GM19468 (cell line): ENCODE results near the gene GM2A.
"Not testable (repeated sequence)": the region's sequence is repeated elsewhere in the genome, so short reads cannot be mapped to it uniquely, and the experiment has no call there.

ENCODE experiments used
- ATAC-seq: cut with Tn5 transposase; IDR thresholded peaks from one replicate; pipeline ENCODE4 v1.9.1; 2021; ENCODE audit warnings: mild to moderate bottlenecking, moderate library complexity, moderate number of reproducible peaks; ENCODE audit not compliant: unreplicated experiment; ENCODE audit errors: extremely low read depth

GM2A gene

DNA sequence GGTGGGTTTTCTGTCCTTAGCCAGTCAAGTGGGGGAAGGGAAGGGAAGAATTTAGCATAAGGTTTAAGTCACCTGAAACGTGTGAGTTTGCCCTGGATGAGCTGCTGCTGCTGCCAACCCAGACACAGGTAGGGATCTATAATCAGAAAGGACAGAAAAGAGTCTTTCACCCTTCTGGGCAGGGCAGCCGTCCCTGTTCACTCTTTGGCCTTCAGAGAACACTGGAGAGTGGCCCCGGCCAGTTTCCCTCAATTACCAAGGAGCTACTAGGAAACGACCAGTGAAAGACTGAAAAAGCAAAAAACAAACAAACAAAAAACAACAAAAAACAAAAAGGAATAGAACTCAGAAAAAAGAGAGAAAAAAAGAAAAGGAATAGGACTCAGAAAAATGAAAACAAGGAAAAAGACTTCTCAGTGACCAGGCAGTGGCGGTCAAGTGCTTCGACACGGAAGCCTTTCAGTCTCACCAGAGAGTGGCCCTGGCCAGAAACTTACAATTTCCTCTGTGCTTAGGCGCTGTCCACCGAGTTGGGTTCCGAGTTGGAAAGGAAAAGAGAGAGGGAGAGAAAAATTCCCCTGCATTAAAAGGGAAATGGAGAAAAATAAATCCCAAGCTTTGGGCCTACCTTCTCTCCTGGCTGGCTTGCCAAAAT, 2.5 kb upstream of the GM2A start:
- ATAC-seq = no peak

DNA sequence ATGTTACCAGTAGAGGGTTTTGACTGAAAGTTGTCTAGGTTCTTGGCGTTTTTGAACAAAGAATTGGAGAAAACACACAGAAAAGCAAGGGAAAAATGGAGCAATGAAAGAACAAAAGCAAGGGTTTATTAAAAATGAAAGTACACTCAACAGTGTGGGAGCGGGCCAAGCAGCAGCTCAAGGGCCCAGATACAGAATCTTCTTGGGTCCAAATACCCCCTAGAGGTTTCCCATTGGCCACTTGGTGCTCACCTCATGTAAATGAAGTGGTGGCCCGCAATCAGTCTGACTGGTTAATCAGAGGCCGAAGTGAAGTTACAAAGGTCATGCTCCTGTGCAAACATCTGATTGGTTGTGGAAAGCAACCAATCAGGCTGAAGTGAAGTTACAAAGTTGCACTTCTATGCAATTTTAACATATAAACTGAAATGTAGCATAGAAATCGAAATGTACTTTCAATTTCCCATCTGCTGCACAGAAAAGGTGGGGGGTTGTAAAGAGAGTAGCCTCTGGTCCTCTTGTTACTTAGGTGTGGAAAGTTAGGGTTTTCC, 1.9 kb upstream of the GM2A start:
- no peak for ATAC-seq

DNA sequence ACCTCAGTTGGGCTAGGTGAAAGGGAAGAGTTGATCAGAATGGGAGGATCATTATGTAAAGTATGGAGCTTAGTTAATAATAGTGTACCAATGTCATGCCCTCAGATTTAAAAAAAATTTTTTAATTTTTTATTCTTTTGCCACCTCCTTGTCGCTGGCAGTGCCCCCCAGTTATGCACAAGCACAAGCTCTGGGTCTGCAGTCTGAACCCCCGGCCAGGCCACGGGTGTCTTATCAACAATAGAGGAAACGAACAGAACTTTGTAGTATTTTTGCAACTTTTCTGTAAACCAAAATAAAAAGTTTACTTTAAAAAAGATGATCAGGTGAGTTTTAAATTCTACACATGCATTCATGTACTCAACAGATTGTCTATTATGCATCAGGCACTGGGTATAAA, 1.4 kb upstream of the GM2A start:
- ATAC-seq = no peak

DNA sequence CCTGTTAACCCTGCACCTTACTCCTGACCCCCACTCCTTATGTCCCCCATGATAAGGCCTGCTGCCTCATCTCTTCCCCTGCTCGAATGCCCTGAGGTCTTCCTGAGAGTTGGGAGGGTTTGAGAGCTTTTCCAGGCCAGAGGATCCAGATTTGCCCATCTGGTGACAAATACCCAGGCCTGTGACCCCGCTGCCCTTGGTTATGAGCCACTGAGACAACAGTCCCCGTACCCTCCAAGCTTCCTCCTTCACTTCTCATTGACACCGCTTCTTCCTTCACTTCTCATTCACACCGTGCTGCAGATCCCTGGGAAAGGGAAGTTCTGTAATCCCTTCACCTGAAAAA, 593 bp downstream of the GM2A start:
- ATAC-seq = no peak

DNA sequence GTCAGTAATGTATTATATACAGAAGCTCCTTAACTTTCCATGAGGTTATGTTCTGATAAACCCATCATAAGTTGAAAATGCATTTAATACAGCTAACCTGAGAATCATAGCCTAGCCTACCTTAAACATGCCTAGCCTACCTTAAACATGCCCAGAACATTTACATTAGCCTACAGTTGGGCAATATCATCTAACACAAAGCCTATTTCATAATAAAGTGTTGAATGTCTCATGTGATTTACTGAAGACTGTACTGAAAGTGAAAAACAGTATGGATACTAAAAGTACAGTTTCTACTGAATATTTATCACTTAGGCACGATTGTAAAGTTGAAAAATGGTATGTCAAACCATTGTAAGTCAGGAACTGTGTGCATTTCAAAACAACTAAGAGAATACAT, 1.6 kb downstream of the GM2A start:
- ATAC-seq = no peak

DNA sequence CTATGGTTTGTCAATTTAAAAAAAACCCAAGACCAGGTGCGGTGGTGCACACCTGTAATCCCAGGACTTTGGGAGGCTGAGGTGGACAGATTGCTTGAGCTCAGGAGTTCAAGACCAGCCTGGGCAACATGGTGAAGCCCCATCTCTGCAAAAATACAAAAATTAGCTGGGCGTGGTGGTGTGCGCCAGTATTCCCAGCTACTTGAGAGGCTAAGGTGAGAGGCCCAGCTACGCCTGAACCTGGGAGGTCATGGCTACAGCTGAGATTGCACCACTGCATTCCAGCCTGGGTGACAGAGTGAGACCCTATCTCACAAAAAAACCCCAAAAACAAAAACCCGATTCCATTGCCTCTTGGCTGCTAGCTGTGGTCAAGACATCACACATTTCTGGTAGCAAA, 2.0 kb downstream of the GM2A start:
- ATAC-seq = not testable (repeated sequence)

DNA sequence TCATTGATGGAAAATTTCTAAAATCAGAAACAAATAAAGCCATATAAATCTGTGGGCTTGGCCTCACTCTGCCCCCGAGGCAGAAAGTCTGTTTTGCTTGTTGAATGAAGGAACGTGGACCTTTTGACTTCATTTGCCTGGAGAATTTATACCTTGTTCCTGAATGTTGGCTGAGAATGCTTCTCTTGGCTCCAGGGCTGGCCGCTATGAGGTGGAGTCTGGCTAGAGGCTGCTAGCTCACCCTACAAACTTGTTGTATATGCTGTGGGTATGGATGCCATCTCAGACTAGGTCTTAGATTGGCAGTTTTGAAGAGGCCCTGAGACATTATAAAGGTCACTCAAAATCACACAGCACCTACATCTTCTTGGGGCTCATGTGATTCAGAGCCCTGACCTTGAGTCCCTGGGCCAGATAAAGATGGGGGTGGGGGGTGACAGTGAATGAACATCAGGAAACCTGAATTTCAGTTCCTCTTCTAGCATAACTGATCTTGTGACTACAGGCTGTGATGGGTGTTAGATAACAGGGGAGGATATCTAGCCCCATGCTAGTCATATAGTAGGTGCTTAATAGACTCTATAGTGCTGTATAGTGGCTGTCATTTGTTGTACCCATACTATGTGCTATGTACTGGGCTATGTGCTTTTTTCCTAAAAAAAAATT, 2.8 kb downstream of the GM2A start:
- peak; percentile 47 for ATAC-seq

DNA sequence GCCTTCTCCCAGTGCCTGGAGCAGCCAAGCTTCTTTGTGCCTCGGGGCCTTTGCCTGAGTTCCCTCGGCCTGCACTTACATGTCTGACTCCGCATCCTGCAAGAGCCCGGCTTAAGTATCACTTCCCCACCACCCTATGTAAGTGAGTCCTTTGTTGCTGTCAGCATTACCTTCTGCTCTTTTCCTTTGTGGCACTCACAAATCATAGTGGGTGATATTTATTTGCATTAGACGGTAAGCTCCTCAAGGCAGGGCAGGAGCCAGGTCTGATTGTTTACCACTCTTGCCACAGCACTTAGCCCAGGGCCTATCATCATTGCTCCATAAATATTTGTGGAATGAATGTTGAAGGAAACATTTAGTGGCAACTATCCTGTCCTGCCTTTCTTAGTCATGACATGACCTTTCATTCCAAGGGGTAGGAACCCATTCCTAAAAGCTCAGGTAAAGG, 4.8 kb downstream of the GM2A start:
- no peak for ATAC-seq

DNA sequence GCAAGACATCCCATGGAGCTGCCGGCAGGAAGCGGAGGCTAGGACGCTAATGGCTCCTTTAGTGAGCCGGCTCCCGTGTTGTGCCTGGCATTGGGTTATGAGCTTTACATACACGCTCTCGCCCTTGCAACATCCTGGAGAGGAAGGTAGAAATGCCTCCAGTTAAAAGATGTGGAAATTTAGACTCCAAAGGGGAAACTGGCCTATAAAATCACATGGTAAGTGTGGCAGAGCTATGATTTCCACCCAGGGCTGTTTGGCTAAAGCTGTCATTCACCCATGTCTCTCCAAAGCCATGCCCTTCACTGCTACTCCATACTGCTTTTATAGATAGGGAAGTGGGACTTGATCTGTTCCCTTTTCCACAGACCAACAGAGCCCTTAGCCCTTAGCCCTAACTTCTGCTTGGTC, 5.2 kb downstream of the GM2A start:
- ATAC-seq = no peak

DNA sequence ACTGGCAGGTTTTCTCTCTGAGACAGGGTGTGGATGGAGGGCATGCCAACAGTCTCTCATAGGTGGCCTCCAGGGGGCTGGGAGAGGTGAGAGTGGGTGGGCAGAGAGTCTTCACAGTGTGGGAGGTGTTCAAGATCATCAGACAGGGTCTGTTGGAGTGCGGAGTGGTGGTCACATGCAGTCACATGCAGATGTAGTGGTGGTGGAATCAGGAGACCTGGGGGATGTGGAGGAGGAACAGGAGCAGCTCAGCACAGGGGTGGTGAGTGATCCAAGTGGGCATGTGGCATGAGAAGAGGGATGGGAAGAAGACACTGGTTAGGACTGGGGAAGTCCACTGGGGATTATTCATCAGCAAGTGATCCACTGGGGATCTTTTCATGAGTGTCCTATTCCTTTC, 5.8 kb downstream of the GM2A start:
- no peak for ATAC-seq

DNA sequence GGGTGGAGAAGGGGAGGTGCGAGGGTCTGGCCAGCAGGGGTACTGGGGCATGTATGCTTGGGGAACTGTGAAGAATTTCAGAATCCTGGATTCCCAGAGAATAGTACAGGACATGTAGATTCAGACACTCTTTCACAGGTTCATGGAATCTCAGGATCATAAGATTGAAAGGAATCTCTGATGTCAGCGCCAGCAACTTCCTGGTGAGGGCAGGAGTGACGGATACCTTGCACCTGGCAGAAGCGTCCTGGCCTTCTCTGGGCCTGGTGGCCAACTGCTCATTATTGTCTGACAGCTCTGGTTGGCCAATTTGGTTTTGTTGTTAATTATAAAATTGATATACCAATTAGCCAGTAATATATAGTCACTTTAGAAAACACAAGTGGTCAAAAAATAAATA, 6.9 kb downstream of the GM2A start:
- no peak for ATAC-seq

DNA sequence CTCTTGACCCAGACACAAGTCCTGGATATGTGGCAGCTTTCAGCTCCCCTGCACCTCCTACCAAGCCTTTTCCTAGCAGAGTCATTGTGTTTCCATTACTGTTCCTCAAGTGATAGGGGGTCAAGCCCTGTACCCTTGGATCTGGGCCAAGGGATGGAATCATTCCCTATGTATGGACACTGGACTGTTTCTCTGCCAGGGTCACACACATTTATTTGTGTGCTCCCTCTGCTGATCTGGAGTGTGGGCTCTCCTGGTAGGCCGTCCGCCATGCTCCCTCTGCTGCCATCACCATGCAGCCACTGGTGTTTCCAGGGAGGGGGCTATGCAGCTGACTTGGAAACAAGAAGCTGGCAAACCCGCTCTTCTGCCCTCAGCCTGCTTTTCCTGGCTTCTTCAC, 9.5 kb downstream of the GM2A start:
- ATAC-seq = no peak

DNA sequence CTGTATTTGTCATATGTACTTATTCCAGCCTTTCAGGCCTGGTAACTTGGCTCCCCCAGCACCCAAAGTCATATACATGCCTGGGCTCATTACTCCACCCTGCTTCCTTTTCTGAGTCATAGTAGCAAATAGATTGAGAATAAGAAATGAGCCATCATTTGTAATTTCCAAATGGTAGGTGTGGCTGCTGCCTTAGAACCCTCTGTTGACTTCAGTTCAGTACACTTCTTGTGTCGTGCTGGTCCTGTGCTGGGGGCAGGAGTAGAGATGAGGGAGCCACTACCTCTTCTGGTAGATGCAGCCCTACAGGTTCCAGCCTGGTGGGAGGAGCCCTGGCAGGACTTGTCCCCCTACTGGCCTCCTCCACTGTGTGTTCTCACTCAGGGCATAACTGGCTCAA, 11.1 kb downstream of the GM2A start:
- ATAC-seq = no peak

DNA sequence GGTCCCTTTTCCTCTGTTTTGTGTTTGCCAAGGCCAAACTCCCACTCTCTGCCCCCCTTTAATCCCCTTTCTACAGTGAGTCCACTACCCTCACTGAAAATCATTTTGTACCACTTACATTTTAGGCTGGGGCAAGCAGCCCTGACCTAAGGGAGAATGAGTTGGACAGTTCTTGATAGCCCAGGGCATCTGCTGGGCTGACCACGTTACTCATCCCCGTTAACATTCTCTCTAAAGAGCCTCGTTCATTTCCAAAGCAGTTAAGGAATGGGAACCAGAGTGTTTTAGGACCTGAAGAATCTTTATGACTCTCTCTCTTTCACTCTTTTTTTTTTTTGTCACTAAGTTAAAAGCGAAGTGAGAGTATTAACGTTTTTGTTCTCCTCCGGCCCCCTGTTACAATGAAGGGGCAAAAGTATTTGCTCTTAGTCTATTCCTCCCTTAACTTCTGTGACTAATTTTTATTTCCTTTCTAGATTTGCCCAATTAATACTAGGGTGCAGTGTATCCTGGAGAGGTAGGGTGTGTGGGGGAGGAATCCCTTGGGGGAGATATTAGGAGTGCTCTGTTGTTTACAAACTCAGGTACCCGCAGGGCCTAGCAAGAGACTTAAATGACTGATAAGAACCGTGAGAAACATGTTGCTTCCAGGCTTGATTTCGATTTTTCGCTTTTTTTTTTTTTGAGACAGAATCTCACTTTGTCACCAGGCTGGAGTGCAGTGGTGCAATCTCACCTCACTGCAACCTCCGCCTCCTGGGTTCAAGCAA, 14.7 kb downstream of the GM2A start:
- no peak for ATAC-seq

DNA sequence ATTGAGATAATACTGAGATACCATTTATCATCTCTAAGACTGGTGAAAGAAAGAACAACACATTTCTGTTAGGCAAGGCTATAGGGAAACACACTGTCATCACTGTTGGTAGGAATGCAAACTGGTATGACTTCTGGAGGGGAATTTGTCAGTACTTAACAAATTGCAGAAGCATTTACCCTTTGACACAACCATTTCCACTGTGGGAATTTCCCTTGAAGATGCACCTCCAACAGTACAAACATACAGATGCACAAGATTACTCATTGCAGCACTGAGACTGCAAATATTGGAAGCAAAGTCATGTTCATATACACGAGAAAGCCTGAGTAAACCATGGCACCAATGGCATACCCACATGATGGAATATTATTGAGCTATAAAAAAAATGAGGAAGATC, 17.6 kb downstream of the GM2A start:
- peak; percentile 59 for ATAC-seq

DNA sequence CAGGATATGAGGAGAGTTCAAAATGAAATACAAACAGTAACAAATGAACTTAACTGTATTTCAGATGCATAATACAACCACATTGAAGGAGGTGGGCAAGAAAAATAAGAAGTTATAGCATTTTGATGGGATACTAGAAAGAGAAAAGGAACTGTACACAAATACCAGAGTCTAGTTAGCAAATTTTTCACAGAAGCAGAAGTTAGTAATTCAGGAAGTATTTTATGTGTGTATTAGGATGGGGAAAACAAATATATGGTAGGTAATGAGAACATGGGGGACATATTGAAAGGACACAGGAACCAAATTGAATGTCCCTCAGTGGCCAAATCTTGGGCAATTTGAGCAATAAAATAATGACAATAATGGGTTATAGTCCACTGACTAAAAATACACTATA, 18.4 kb downstream of the GM2A start:
- no peak for ATAC-seq

DNA sequence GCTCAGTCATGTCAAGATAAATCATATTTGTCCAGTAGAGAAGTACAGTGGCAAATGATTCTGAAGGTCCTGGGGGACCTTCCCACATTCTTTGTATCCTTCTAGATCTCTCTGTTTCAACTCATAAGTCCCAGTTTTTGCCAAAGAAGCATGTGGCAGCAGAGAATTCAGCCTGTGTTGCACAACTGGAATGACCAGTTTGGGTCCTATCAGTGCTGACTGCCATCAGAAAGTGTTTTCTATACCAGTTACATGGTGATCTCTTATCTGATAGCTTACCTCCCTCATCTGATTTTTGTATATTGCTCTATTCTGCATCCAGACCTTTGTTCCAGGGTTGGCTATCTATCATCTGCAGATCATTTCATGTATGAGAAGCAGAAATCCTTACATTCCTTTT, 21.7 kb downstream of the GM2A start:
- no peak for ATAC-seq

DNA sequence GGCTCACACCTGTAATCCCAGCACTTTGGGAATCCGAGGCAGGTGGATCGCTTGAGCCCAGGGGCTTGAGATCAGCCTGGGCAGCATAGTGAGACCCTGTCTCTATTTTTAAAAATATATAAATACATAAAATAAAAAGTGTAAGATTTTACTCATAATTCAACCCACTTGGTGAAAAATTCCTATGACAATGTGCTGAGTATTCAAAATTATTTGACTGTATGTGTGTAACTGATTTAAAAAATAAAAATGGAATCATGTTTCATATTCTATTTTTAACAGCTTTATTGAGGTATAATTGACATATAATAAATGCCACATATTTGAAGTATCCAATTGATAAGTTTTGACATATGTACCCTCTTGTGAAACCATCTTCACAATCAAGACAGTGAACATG, 22.8 kb downstream of the GM2A start:
- no peak for ATAC-seq

DNA sequence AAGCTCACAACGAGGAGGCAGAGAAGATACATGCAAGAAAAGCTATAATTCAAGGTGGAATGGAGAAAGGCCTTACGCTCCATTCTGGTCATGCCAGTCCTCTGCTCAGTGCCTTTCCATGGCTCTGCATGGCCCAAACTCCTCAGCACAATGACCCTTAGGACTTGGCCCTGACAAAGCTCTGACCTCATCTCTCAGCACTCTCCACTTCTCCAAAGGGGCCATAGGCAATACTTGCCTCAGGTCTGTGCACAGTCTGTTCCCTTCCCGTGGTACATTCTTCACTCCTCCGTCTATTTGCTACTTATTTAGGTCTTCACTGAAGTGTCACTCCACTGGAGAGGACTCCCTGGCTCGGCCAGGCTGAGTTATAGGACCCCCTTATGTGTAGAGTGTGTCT, 25.9 kb downstream of the GM2A start:
- no peak for ATAC-seq

DNA sequence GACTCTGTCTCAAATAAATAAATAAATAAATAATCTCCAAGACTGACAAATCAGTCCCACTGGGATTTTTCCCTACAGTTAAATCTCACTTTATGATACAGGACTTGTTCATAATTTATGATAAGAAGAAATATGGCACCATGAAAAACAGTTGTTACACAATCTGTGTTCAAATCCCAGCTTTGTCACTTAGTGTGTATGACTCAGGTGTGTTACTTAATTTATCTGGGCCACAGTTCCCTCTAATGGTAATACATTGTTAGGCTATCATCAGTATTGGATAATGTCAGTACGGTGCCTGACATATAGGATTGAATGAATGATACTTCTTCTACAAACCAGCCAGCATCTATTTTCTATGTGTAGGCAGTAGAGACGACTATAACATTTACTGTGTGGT, 27.5 kb downstream of the GM2A start:
- no peak for ATAC-seq

DNA sequence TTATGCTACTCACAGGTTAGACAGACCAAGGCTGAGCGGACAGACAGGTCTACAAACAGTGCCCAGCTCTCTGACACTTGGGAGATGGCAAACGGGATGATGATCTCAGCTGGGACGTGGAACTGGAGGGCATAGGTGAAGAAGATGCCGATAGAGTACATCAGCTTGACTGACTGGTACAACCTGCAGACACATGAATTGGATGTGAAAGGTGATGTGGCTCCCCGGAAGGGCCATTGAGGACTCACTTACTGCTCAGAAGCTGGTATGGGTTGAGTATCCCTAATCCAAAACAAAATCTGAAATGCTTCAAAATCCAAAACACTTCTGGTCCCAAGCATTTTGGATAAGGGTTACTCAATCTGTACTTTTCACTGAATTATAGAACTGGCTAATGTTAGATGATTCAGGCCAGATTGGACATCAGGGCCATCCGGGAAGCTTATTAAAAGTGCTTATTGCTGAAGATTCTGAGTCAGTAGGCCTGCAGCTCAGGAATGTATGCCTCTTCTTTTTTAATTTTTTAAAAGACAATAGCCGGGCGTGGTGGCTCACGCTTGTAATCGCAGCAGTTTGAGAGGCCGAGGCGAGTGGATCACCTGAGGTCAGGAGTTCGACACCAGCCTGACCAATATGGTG, 28.1 kb downstream of the GM2A start:
- ATAC-seq = no peak
